Muscle of arm (tissue), 12 donors: ENCODE data around the gene HYLS1. TPM values are rescaled to one million over a fixed set of nuclear protein-coding genes. Genes with fewer than 3 reads are reported as not detected.
A peak's percentile ranks its signal among the peaks of the same experiment; 100 is the strongest.
"Not testable (repeated sequence)": the region's sequence is repeated elsewhere in the genome, so short reads cannot be mapped to it uniquely, and the experiment has no call there.

Experiments used
- DNase-seq: peaks from one replicate; pipeline ENCODE4 v3.0.0-alpha.2; 2013
- polyA plus RNA-seq, 12 donors: library from polyadenylated mRNA; unstranded; fragments of 120-200 nt; gene quantifications; one replicate each; pipeline ENCODE4 v1.2.1, GENCODE V29; 2013; ENCODE audit not compliant: insufficient read length in 12 of 12

Gene HYLS1
- polyA plus RNA-seq, 12 donors, result 4.2 to 7.8 (median 6.5) TPM; not detected in 1

GRCh38 chr11:125902927-125903710 lies 15.7 kb downstream of the HYLS1 start, which contains the start of gene PUS3:
PUS3 (minus strand) TSS chr11:125903206; CDS start chr11:125896284, 6,922 bp downstream.
- DNase-seq, result peak; percentile 93

- DNase-seq, result no peak
Observed at GRCh38 chr11:125903711-125904659, 16.5 kb downstream of the HYLS1 start, which contains the start of gene DDX25. DDX25 (plus strand) TSS chr11:125904508; CDS start chr11:125904518, 10 bp downstream.

- no peak for DNase-seq
Observed at GRCh38 chr11:125904678-125905077, 17.2 kb downstream of the HYLS1 start.

- no peak for DNase-seq
Observed at GRCh38 chr11:125910226-125910849, 22.9 kb downstream of the HYLS1 start.

- DNase-seq, result not testable (repeated sequence)
Observed at GRCh38 chr11:125914601-125915000, 27.1 kb downstream of the HYLS1 start.

- DNase-seq, result no peak
Observed at GRCh38 chr11:125916683-125917347, 29.3 kb downstream of the HYLS1 start.

- DNase-seq, result no peak
Observed at GRCh38 chr11:125918140-125918840, 30.8 kb downstream of the HYLS1 start.

GRCh38 chr11:125921042-125921441 lies 33.6 kb downstream of the HYLS1 start:
- DNase-seq, result no peak

GRCh38 chr11:125922156-125922555 lies 34.7 kb downstream of the HYLS1 start:
- DNase-seq, result no peak

GRCh38 chr11:125923012-125923579 lies 35.6 kb downstream of the HYLS1 start:
- DNase-seq, result peak; percentile 84

- DNase-seq, result no peak
Observed at GRCh38 chr11:125923633-125924032, 36.2 kb downstream of the HYLS1 start.

- no peak for DNase-seq
Observed at GRCh38 chr11:125924384-125925007, 37.0 kb downstream of the HYLS1 start.

GRCh38 chr11:125925247-125925740 lies 37.8 kb downstream of the HYLS1 start:
- no peak for DNase-seq

- no peak for DNase-seq
Observed at GRCh38 chr11:125925804-125926203, 38.3 kb downstream of the HYLS1 start.

- DNase-seq, result no peak
Observed at GRCh38 chr11:125926682-125927081, 39.2 kb downstream of the HYLS1 start.

GRCh38 chr11:125929445-125930075 lies 42.1 kb downstream of the HYLS1 start:
- DNase-seq, result no peak

- DNase-seq, result no peak
Observed at GRCh38 chr11:125930076-125930450, 42.6 kb downstream of the HYLS1 start.

GRCh38 chr11:125931116-125931515 lies 43.6 kb downstream of the HYLS1 start:
- DNase-seq, result no peak

GRCh38 chr11:125931668-125932067 lies 44.2 kb downstream of the HYLS1 start:
- DNase-seq, result peak; percentile 73
